ENCODE results near the gene RGS3.
"Not testable (repeated sequence)": the region's sequence is repeated elsewhere in the genome, so short reads cannot be mapped to it uniquely, and the experiment has no call there.

Gene RGS3

DNA sequence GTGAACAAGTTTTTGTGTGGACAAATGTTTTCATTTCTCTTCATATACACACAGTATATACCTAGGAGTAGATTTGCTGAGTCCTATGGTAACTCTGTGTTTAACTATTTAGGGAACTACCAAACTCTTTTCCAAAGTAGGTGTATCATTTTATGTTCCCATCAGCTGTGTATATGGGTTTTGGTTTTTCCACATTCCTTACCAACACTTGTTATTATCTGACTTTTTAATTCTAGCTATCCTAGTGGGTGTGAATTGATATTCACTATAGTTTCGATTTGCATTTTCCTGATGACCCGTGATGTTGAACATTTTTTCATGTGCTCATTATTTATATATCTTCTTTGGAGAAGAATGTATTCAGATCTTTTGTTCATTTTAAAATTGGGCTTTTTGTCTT lies 3.7 kb downstream of the RGS3 start:
- DNase-seq = no peak

- DNase-seq = no peak
Measured at GRCh38 chr9:113468716-113469448, 5.4 kb downstream of the RGS3 start.

DNA sequence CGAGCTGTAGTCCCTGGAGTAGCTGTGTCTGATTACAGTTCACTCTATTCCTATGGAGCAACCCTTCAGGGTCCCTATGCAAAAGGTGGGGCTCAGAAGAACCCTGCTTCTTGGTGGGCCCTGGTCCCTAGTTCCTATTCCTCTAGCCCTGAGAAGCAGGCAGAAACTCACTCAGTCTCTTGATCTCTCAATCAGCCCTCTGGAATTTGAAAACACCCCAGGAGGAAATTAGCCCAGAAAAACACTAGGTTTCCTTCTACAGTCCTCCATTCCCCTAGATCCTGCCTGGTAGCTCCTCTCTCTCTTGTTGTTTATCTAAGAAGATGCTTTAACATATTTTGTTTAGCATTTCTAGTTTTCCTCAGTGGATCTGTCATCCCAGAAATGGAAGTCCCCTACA lies 7.6 kb downstream of the RGS3 start:
- no peak for DNase-seq

DNA sequence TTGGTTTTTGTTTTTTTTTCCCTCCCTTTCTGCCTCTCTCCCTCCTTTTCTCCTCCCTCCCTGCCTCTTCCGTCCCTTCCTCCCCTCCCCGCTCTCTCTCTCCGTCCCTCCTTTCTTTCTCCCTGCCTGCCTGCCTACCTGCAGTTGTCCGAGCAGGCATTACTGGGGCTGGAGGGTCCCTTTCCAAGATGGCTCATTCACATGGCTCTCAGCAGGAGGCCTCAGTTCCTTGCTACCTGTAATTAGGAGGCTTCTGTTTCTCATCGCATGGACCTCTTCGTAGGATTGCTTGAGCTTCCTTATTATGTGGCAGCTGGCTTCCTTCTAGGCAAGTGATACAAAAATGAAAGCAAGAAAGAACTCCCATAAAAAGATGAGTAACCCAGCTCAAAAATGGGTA lies 8.0 kb downstream of the RGS3 start:
- no peak for DNase-seq

DNA sequence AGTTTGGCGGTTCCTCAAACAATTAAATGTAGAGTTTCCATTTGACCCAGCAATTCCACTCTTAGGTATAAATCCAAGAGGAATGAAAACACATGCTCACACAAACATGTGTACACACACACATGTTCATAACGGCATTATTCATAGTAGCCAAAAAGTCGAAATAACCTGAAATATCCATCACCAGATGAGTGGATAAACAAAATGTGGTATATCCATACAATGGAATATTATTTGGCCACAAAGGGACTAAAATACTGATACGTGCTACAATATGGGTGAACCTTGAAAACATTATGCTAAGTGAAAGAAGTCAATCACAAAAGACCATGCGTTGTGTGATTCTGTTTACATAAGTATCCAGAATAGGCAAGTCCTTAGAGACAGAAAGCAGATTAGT lies 8.7 kb downstream of the RGS3 start:
- no peak for DNase-seq

- no peak for DNase-seq
Measured at GRCh38 chr9:113474360-113475028, 11.0 kb downstream of the RGS3 start.

DNA sequence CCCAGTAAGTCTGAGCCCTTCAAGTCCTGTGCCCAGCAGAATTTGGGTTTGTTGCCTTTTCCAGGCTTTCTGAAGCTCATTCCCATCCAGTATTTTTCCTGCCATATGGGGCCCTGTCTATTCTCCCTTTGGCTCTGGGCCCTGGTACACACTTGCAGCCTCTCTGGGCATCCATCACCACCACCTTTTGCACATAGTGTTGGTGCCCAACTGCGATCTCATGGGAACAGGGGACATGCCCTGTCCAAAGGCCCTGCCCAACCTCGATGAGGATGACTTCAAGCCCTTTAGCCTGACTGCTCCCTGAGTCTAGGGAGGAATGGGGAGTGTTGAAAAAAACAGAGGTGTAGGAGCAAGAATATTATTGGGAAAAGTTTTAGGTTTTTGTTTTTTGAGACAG lies 11.5 kb downstream of the RGS3 start:
- no peak for DNase-seq

DNA sequence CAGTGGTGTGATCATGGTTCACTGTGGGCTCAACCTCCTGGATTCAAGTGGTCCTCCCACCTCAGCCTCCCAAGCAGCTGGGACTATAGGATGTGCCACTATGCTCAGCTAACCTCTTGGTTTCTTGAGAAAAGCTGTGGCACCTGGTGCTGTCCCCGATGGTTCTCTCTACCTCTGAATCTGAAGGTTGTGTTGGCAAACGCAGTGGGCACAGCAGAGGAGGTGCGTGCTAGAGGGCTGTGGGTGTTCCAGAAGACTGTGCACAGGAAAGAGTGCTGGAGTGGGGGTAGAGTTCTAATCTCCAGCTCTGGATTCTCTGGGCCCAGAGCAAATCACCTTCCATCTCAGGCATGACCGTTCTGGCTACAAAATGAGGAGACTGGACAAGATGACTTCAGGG lies 12.5 kb downstream of the RGS3 start:
- DNase-seq = no peak

- no peak for DNase-seq
Measured at GRCh38 chr9:113476511-113476916, 13.0 kb downstream of the RGS3 start.

GRCh38 chr9:113477058-113477457 lies 13.5 kb downstream of the RGS3 start:
- DNase-seq = no peak

GRCh38 chr9:113477661-113478060 lies 14.1 kb downstream of the RGS3 start:
- no peak for DNase-seq

DNA sequence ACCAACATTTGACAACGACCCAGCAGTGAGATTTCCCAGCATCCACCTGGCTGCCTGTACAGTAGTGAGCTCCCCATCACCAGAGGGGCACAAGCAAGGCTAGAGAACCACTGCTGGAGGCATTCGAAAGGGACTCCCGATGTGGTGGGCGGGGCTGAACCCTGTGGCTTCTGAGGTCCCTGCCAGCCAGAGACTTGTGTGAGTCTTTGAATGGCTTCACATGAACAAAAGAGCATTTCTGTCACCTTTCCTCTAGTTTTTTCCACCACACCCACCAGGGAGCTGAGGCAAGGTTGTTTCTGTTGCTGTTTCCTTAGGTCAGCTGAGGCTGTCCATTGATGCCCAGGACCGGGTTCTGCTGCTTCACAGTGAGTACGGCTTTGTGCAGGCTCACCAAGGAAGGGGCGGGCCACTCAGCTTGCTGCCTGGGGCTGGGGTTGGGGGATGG lies 15.7 kb downstream of the RGS3 start:
- DNase-seq = peak; percentile 19

DNA sequence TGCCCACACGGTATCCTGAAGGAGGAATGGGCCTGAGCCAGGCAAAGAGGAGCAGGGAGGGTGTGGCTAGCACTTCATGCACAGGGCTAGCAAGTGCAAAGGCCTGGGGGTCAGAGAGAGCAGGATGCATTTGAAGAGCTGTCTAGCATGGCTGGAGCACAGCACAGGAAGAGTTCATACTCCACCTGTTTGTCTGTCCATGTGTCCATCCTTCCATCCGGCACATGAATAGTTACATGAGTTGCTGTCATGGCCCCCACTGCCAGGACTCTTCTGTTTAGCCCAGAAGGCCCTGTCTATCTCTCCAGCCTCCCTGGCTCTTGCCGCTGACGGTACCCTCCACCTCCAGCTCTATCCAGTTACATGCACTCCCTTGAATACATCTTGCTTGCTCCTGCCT lies 17.1 kb downstream of the RGS3 start:
- no peak for DNase-seq

- no peak for DNase-seq
Measured at GRCh38 chr9:113481176-113481787, 17.8 kb downstream of the RGS3 start.

GRCh38 chr9:113482341-113482740 lies 18.8 kb downstream of the RGS3 start:
- DNase-seq = no peak

DNA sequence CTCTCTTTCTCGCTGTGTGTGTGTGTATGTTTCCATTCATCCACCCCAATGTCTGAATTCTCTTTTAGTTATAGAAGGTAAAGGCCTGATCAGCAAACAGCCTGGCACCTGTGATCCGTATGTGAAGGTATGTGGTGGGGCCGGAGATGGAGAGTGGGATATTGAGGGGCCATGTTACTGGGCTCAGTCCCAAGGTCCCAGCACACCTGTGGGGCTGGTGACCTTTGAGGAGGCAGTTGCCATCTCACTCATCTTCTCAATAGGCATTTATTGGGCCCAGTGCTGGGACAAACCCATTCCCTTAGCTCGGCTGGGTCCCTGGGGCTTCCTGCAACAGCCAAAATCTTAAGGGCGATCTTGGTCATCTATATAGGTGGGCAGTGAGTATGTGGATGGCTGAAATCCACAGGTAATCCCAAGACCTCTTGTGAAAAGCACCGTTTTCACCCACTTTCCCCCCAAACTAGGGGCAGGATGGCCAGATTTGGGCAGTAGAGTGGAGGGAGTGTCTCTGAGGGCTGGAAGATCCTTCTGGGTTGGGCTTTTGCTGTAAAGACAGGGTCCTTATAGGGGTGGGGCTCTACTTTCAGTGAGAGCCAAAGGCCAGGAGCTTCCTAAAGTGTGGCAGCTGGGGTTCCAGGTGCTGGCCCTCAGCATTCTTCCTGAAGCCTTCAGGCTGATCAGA lies 19.6 kb downstream of the RGS3 start:
- DNase-seq = no peak

GRCh38 chr9:113483676-113484257 lies 20.2 kb downstream of the RGS3 start:
- DNase-seq = no peak

GRCh38 chr9:113484258-113484730 lies 20.8 kb downstream of the RGS3 start:
- DNase-seq = peak; percentile 16

DNA sequence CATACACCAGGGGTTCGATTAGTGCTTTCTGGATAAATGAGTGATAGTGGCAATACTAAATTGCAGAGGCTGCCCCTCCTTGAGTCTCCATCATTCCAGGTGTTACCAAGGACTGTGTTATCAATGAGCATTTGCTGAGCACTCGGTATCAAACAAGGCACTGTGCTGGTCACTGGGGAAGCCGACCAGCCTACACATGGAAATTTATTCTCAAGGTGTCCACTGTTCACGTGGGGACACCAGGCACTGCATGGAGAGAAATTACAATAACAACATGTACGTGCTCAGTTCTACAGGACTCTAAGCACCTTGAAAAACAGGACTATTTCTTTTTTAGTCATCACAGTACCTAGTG lies 22.2 kb downstream of the RGS3 start:
- DNase-seq = no peak

DNA sequence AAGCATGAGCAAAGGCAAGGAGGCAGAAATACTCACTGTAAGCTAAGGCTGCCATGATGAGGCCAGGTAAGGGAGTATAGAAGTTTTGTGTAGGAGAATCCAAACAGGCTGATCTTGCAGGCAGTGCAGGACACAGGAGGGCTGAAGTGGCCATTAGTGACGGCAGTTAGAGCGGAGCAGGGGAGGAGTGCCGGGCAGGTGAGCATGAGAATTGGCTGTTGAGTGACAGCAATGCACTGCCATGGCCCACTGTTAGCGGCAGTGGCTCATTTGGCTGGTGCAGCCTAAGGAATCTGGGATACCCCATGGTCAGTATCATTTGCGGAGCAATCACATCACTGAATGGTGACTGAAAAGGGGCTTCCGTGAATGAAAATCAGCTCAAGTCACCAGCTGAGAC lies 22.8 kb downstream of the RGS3 start:
- DNase-seq = no peak

- peak; percentile 8 for DNase-seq
Measured at GRCh38 chr9:113488071-113488470, 24.5 kb downstream of the RGS3 start.

GRCh38 chr9:113488490-113488889 lies 25.0 kb downstream of the RGS3 start:
- no peak for DNase-seq

GRCh38 chr9:113491147-113491546 lies 27.6 kb downstream of the RGS3 start:
- not testable (repeated sequence) for DNase-seq
